HG03196 (cell line): ENCODE data around the gene DMXL1.
"Not testable (repeated sequence)": the region's sequence is repeated elsewhere in the genome, so short reads cannot be mapped to it uniquely, and the experiment has no call there.

Experiments
- ATAC-seq: cut with Tn5 transposase; IDR thresholded peaks from one replicate; pipeline ENCODE4 v1.9.1; 2021; ENCODE audit not compliant: unreplicated experiment

DMXL1 gene

GRCh38 chr5:119120893-119121292, 50.0 kb downstream of the DMXL1 start:
- ATAC-seq, result no peak

GRCh38 chr5:119122474-119122873, 51.6 kb downstream of the DMXL1 start:
- ATAC-seq, result not testable (repeated sequence)

DNA sequence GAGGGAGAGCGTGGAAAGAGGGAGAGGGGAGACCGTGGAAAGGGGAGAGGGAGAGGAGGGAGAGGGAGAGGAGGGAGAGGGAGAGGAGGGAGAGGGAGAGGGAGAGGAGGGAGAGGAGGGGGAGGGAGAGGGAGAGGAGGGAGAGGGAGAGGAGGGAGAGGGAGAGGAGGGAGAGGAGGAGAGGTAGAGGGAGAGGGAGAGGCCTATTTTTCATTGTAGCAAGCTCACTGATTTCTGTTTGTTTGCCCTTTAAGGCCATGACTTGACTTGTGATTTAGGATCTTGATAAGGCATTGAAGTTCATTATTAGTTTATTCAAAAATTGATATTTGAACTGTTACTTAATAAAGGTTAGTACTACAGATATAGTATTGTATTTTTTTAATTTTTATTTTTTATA, 52.4 kb downstream of the DMXL1 start:
- ATAC-seq, result no peak

- ATAC-seq, result no peak
Observed at GRCh38 chr5:119129770-119130169, 58.9 kb downstream of the DMXL1 start.

DNA sequence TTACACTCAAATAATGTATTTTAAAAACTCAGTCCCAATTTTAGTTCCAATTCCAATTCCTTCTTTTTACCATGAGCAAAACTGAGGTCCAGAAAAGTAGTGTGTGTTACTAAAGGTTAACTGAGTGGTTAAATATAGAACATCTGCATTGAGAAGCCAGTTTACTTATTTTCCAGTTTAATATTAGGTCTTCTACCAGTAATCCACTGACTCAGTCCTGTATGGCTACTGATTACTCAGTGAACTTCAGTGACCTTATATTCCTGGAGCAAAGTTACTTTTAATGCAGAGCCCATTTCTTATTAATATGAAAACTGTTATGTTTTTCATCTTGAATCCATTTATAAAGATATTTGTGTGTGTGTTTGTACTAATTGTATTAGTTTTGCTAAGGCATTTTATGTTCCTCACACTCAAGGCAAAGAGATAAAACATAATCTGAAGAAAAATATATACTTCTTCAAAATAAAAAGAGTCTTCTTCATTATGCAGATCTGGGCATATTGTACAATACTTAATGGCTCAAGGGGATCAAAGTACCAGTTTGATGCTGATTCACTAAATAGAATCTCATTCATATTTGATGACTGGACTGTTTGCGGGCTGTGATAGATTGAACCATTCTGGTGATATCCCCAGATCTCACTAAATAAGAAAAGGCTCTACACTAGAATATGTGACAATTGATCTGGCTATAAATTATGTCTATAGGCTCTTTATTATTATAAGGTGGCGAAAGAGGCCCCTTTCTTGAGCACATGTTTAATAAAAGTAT, 60.8 kb downstream of the DMXL1 start:
- ATAC-seq, result no peak

DNA sequence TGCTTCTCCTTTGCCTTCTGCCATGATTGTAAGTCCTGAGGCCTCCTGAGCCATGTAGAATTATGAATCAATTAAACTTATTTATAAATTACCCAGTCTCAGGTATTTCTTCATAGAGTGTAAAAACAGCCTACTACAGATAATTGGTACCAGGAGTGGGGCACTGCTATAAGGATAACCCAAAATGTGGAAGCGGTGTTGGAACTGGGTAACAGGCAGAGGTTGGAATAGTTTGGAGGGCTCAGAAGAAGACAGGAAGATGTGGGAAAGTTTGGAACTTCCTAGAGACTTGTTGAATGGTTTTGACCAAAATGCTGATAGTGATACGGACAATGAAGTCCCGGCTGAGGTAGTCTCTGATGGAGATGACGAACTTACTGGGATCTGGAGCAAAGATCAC, 64.9 kb downstream of the DMXL1 start:
- not testable (repeated sequence) for ATAC-seq

GRCh38 chr5:119136666-119137318, 65.9 kb downstream of the DMXL1 start:
- ATAC-seq, result no peak

DNA sequence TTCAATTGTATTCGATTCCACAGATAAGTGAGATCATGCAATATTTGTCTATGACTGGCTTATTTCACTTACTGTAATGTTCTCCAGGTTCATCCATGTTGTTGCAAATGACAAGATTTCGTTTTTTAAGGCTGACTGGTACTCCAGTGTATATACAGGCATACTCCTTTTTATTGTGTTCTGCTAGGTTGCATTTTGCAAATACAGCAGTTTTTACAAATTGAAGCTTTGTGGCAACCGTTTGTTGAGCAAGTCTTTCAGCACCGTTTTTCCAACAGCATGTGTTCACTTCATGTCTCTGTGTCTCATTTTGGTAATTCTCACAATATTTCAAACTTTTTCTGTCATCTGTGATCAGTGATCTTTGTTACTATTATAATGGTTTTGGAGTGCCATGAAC, 82.7 kb downstream of the DMXL1 start:
- no peak for ATAC-seq

- ATAC-seq, result no peak
Observed at GRCh38 chr5:119158144-119158543, 87.3 kb downstream of the DMXL1 start.

DNA sequence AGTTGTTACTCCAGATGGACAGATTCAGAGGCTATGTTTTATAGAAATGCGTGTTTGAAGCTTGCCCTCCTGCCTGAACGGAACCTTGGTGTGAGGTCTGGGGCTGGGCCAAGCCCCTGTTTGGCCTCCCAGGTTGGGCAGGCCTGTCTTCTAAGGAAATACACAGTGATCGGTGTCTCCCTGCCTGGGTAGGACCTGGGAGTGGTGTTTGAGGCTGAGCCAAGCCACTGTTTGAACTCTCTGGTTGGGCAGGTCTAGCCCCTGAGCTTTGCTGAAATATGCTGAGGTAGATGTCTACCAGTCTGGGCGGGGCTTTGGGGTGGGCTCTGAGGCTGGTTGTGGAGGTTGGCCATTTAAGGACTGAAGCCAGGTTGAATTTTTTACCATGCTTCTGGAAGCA, 90.5 kb downstream of the DMXL1 start:
- ATAC-seq, result no peak

- ATAC-seq, result no peak
Observed at GRCh38 chr5:119166026-119166425, 95.1 kb downstream of the DMXL1 start.

DNA sequence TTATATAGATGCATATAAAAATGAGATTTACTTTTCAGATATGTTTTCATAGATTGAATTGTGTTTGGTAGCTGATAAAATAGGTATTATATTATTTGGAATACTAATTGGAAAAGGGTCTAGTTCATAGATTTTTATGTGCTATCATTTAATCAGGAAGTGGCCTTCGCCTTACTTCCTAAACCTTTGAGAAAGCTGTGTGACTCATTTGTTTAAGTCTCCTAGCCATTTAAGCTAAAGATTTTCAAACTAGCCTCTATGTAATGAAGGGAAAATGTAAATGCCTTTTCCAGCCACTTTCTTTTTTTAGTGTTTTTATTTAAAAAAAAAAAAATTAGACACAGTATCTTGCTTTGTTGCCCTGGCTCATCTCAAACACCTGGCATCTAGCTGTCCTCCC, 97.5 kb downstream of the DMXL1 start:
- no peak for ATAC-seq

GRCh38 chr5:119171686-119172085, 100.8 kb downstream of the DMXL1 start:
- ATAC-seq, result no peak

DNA sequence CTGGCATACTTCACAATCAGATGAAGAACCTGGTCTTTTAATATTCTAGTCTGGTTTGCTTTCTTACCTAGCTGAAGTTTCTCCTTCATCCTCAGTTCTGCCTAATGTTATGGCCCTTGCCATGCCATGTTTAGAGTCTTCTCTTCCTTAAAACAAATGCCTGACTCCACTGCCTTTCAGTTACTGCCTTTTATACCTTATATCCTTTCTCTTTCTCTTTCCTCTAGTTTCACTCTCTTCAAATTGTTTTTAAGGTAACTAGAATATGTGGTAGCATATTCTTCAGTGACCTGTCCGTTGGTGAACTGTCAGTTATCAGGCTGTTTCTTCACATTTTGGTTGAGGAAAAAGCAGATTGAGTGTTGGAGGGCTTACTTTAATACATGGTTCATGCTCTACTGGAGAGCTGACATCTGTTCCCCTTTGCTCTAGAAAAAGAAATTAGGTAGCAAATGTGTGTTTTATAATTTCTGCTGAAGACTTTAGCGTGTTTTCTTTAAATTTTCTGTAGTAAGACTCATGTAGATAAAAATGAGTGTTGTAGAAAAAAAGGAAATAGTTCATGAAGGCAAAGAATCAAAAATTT, 103.8 kb downstream of the DMXL1 start:
- no peak for ATAC-seq

- ATAC-seq, result no peak
Observed at GRCh38 chr5:119176785-119177184, 105.9 kb downstream of the DMXL1 start.

DNA sequence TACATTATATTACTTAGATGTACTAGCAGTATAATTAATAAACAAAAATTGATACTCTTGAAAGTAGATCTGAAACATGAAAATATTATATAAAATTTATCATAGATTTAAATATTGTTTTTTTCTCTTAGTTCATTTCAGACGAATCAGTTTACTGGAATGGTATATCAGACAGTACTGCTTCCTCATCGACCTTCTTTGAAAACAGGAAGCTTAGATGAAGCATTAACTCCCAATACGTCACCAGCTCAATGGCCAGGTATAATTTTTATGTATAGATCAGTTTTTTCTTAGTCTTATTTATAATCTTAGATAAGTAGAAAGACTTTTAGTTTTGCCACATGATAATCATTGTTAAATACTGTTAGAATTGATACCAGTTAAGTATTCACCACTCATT, 106.3 kb downstream of the DMXL1 start:
- no peak for ATAC-seq

- no peak for ATAC-seq
Observed at GRCh38 chr5:119178435-119178834, 107.5 kb downstream of the DMXL1 start.

DNA sequence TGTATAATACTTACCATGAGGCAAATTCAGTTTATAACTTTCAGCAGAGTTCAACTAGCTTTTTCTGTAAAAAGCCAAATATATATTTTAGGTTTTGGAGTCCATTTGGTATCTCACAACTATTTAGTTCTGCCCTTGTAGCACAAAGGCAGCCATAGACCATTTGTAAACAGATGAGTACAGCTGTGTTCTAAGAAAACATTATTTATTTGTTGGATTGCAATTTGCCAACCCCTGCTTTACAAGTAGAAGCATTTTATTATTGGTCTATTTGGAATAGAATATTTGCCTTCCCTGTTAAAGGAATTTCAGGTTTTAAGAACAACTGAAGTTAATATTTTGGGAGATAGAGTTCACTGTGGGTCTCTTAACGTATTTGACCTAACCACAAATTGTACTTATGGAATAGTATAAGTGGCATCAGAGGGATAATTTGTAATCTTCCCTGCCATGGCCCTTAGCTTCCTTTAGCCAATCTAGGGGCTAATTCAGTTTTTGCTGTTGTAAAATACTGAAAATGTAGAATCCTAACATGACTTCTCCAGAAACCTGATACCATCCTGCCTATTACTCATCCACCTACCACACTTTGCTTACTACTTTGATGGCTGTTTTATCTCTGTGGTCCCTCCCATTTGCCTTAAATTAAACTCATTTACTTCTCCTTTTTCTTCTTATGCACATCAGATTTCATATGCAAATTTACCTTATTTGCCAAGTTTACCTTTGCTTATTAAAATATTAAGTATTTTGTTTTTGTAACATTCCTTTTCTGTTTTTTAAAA, 109.2 kb downstream of the DMXL1 start:
- ATAC-seq, result no peak

GRCh38 chr5:119185512-119185911, 114.6 kb downstream of the DMXL1 start:
- ATAC-seq, result not testable (repeated sequence)

GRCh38 chr5:119187776-119188529, 117.1 kb downstream of the DMXL1 start:
- ATAC-seq, result no peak
